HEK293 (cell line): ENCODE results near the gene PDE2A.

Source experiments
- FEZF1 ChIP-seq: fragments of 450-650 bp; formaldehyde crosslinking; IDR thresholded peaks from 2 replicates; pipeline ENCODE4 v1.5.1; 2016; ENCODE audit warnings: missing biosample characterization, missing genetic modification characterization
- GLIS1 ChIP-seq: fragments of 450-650 bp; formaldehyde crosslinking; IDR thresholded peaks from 2 replicates; pipeline ENCODE4 v1.5.1; 2016; ENCODE audit warnings: missing biosample characterization, missing genetic modification characterization
- OSR2 ChIP-seq: fragments of 450-650 bp; formaldehyde crosslinking; IDR thresholded peaks from 2 replicates; pipeline ENCODE4 v1.5.1; 2016; ENCODE audit warnings: missing biosample characterization, missing genetic modification characterization
- ZBTB7A ChIP-seq: fragments of 450-650 bp; formaldehyde crosslinking; IDR thresholded peaks from 2 replicates; pipeline ENCODE4 v1.5.1; 2016; ENCODE audit warnings: low read depth, missing biosample characterization, missing genetic modification characterization
- ZNF221 ChIP-seq: fragments of 450-650 bp; formaldehyde crosslinking; IDR thresholded peaks from 2 replicates; pipeline ENCODE4 v1.5.1; 2017; ENCODE audit warnings: missing biosample characterization, missing genetic modification characterization, borderline replicate concordance
- ZNF274 ChIP-seq, 2 experiments: fragments of 200-500 bp in 1 of 2; fragments of 450-650 bp in 1 of 2; sonication (Bioruptor generic) in 1 of 2; formaldehyde crosslinking in 1 of 2; IDR thresholded peaks; 2 replicates each; pipeline versions ENCODE4 v1.5.1 to v1.6.1; 2014 to 2016; ENCODE audit warnings: borderline replicate concordance in 1 of 2, inconsistent platforms in 1 of 2, low read length in 1 of 2, missing biosample characterization in 1 of 2, missing genetic modification characterization in 1 of 2
- ZNF624 ChIP-seq: fragments of 450-650 bp; formaldehyde crosslinking; IDR thresholded peaks from 2 replicates; pipeline ENCODE4 v1.5.1; 2017; ENCODE audit warnings: missing biosample characterization, missing genetic modification characterization
- ZNF76 ChIP-seq: fragments of 450-650 bp; formaldehyde crosslinking; IDR thresholded peaks from 2 replicates; pipeline ENCODE4; 2016; ENCODE audit warnings: low read depth, missing biosample characterization, missing genetic modification characterization, borderline replicate concordance
- ZNF777 ChIP-seq: fragments of 450-650 bp; formaldehyde crosslinking; IDR thresholded peaks from 2 replicates; pipeline ENCODE4 v1.5.1; 2017; ENCODE audit warnings: missing biosample characterization, missing genetic modification characterization, borderline replicate concordance
- TF ChIP-seq, protein P1 (sequence below): fragments of 450-650 bp; formaldehyde crosslinking; IDR thresholded peaks from 2 replicates; pipeline ENCODE4 v1.5.1; 2016; ENCODE audit warnings: missing biosample characterization, missing genetic modification characterization
- TF ChIP-seq, protein P2 (sequence below): fragments of 450-650 bp; formaldehyde crosslinking; IDR thresholded peaks from 2 replicates; pipeline ENCODE4 v1.5.1; 2016; ENCODE audit warnings: missing biosample characterization, missing genetic modification characterization
- TF ChIP-seq, protein P3 (sequence below): fragments of 450-650 bp; formaldehyde crosslinking; IDR thresholded peaks from 2 replicates; pipeline ENCODE4 v1.5.1; 2017; ENCODE audit warnings: missing biosample characterization, missing genetic modification characterization

DNA sequence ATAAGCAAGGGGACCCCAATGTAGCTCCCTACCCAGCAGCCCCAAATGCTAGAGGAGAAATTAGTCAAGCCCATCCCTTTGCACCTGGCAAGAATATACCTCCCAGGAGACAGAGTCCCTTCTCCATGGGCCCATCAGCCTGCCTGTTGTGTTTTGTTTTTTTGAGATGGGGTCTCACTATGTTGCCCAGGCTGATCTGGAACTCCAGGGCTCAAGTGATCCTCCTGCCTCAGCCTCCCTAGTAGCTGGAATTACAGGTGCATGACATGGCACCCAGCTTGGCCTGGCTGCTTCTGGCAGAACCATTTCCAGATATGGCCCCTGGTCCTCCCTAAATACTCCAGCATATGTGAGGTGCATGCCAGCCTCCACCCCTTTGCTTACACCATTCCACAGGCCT is 22.1 kb downstream of the PDE2A start:
- TF ChIP-seq ZNF274 (IDR thresholded peaks at IDR 0.05; ENCODE audit: low read length) (no peak), ZNF274 (tag by site-specific recombination; IDR thresholded peaks at IDR 0.05; ENCODE audit: borderline replicate concordance) (no peak), ZNF221 (tag by site-specific recombination) (no peak), FEZF1 (no peak), ZBTB7A (tag by site-specific recombination) (no peak), ZNF76 (no peak), GLIS1 (tag by site-specific recombination) (no peak), ZNF624 (tag by site-specific recombination) (no peak), OSR2 (no peak), ZNF777 (tag by site-specific recombination) (no peak)
- TF ChIP-seq, protein P1, sequence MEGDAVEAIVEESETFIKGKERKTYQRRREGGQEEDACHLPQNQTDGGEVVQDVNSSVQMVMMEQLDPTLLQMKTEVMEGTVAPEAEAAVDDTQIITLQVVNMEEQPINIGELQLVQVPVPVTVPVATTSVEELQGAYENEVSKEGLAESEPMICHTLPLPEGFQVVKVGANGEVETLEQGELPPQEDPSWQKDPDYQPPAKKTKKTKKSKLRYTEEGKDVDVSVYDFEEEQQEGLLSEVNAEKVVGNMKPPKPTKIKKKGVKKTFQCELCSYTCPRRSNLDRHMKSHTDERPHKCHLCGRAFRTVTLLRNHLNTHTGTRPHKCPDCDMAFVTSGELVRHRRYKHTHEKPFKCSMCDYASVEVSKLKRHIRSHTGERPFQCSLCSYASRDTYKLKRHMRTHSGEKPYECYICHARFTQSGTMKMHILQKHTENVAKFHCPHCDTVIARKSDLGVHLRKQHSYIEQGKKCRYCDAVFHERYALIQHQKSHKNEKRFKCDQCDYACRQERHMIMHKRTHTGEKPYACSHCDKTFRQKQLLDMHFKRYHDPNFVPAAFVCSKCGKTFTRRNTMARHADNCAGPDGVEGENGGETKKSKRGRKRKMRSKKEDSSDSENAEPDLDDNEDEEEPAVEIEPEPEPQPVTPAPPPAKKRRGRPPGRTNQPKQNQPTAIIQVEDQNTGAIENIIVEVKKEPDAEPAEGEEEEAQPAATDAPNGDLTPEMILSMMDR (tag by site-specific recombination), result no peak
- TF ChIP-seq, protein P2, sequence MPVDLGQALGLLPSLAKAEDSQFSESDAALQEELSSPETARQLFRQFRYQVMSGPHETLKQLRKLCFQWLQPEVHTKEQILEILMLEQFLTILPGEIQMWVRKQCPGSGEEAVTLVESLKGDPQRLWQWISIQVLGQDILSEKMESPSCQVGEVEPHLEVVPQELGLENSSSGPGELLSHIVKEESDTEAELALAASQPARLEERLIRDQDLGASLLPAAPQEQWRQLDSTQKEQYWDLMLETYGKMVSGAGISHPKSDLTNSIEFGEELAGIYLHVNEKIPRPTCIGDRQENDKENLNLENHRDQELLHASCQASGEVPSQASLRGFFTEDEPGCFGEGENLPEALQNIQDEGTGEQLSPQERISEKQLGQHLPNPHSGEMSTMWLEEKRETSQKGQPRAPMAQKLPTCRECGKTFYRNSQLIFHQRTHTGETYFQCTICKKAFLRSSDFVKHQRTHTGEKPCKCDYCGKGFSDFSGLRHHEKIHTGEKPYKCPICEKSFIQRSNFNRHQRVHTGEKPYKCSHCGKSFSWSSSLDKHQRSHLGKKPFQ (tag by site-specific recombination), result no peak
- TF ChIP-seq, protein P3, sequence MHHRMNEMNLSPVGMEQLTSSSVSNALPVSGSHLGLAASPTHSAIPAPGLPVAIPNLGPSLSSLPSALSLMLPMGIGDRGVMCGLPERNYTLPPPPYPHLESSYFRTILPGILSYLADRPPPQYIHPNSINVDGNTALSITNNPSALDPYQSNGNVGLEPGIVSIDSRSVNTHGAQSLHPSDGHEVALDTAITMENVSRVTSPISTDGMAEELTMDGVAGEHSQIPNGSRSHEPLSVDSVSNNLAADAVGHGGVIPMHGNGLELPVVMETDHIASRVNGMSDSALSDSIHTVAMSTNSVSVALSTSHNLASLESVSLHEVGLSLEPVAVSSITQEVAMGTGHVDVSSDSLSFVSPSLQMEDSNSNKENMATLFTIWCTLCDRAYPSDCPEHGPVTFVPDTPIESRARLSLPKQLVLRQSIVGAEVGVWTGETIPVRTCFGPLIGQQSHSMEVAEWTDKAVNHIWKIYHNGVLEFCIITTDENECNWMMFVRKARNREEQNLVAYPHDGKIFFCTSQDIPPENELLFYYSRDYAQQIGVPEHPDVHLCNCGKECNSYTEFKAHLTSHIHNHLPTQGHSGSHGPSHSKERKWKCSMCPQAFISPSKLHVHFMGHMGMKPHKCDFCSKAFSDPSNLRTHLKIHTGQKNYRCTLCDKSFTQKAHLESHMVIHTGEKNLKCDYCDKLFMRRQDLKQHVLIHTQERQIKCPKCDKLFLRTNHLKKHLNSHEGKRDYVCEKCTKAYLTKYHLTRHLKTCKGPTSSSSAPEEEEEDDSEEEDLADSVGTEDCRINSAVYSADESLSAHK (tag by site-specific recombination), result no peak
